CD8-positive, alpha-beta memory T cell (primary cell): Measurements from ENCODE around the gene BCAR1. TPM values are rescaled to one million over a fixed set of nuclear protein-coding genes. Genes with fewer than 3 reads are reported as not detected.
"Not testable (repeated sequence)": the region's sequence is repeated elsewhere in the genome, so short reads cannot be mapped to it uniquely, and the experiment has no call there.

Experiments
- CTCF ChIA-PET: fragments of 350-600 bp; sonication (Branson Sonifier 250); formaldehyde crosslinking; loops from one replicate; lab custom pipeline; 2021; ENCODE audit warnings: antibody characterized with exemption; lab: Charles Lee
- POLR2A ChIA-PET: fragments of 350-600 bp; sonication (Branson Sonifier 250); formaldehyde crosslinking; loops from one replicate; lab custom pipeline; 2021; ENCODE audit warnings: antibody characterized with exemption; lab: Charles Lee
- DNase-seq, 5 donors: peaks; one replicate each; pipeline versions ENCODE4 v3.0.0 to v3.0.0-alpha.2; 2020 to 2022; ENCODE audit warnings: mixed read lengths in 1 of 5
- H3K27ac ChIP-seq: one replicate; pipeline ENCODE4 v1.7.0; 2013; ENCODE audit warnings: low read depth, mild to moderate bottlenecking, low read length, moderate library complexity
- H3K27me3 ChIP-seq: 2 replicates; pipeline ENCODE4 v1.7.0; 2013; ENCODE audit warnings: low read length, mild to moderate bottlenecking; ENCODE audit not compliant: insufficient read depth, poor library complexity, severe bottlenecking
- H3K36me3 ChIP-seq: 2 replicates; pipeline ENCODE4 v1.7.0; 2013; ENCODE audit warnings: mild to moderate bottlenecking, low read length, moderate library complexity; ENCODE audit not compliant: insufficient read depth
- H3K4me1 ChIP-seq: 2 replicates; pipeline ENCODE4 v1.7.0; 2013; ENCODE audit warnings: mild to moderate bottlenecking, low read length, moderate library complexity; ENCODE audit not compliant: insufficient read depth
- H3K4me3 ChIP-seq: 2 replicates; pipeline ENCODE4 v1.7.0; 2013; ENCODE audit warnings: mild to moderate bottlenecking, low read length
- H3K9me3 ChIP-seq: 2 replicates; pipeline ENCODE4 v1.7.0; 2013; ENCODE audit warnings: mild to moderate bottlenecking, low read length
- H3K27ac Mint-ChIP-seq, 8 donors: one replicate each; pipeline ENCODE4 v1.8.0; 2020 to 2021; ENCODE audit warnings: mixed read lengths in 8 of 8, mild to moderate bottlenecking in 6 of 8, inconsistent platforms in 3 of 8, moderate library complexity in 3 of 8
- H3K27me3 Mint-ChIP-seq, 2 donors: one replicate each; pipeline ENCODE4 v1.8.0; 2020 to 2021; ENCODE audit warnings: mixed read lengths in 2 of 2, mild to moderate bottlenecking in 1 of 2, moderate library complexity in 1 of 2
- H3K36me3 Mint-ChIP-seq, 3 donors: one replicate each; pipeline ENCODE4 v1.8.0; 2020 to 2021; ENCODE audit warnings: mixed read lengths in 3 of 3, inconsistent platforms in 1 of 3, mild to moderate bottlenecking in 1 of 3
- H3K4me1 Mint-ChIP-seq, 3 donors: one replicate each; pipeline ENCODE4 v1.8.0; 2020 to 2021; ENCODE audit warnings: mixed read lengths in 3 of 3, inconsistent platforms in 1 of 3, mild to moderate bottlenecking in 1 of 3
- H3K4me3 Mint-ChIP-seq, 7 donors: one replicate each; pipeline ENCODE4 v1.8.0; 2020 to 2021; ENCODE audit warnings: mixed read lengths in 7 of 7, mild to moderate bottlenecking in 6 of 7, moderate library complexity in 4 of 7, inconsistent platforms in 2 of 7
- H3K9me3 Mint-ChIP-seq, 5 donors: one replicate each; pipeline ENCODE4 v1.8.0; 2020 to 2022; ENCODE audit warnings: mixed read lengths in 5 of 5, mild to moderate bottlenecking in 3 of 5, moderate library complexity in 2 of 5, inconsistent platforms in 1 of 5
- polyA plus RNA-seq: library from polyadenylated mRNA; unstranded; fragments of 300-500 nt; fragmentation: Illumina TruSeq; gene quantifications from one replicate; pipeline ENCODE4 v1.2.3, GENCODE V29; 2021
- total RNA-seq, 2 experiments: library from RNA; stranded (reverse); gene quantifications; one replicate each; pipeline ENCODE4 v1.2.3, GENCODE V29; 2021

Gene BCAR1
- total and polyA plus RNA-seq, 3 experiments from 2014 or later = 0.88 to 0.95 TPM; not detected in 1

GRCh38 chr16:75208861-75209505 lies 42.4 kb downstream of the BCAR1 start:
- Mint-ChIP-seq H3K27ac (no peak overlapping the region), H3K4me3 (no peak overlapping the region), H3K4me1 (no peaks in the 10 kb centered on the region), H3K9me3 (no peaks in the 10 kb centered on the region), H3K27me3 (peaks cover 0 to 4% of the 10 kb centered on the region in 2 donors), H3K36me3 (no peaks in the 10 kb centered on the region)
- Histone ChIP-seq H3K9me3 (no peaks in the 10 kb centered on the region), H3K4me1 (no peaks in the 10 kb centered on the region), H3K27me3 (no peaks in the 10 kb centered on the region), H3K36me3 (no peaks in the 10 kb centered on the region), H3K4me3 (no peak overlapping the region), H3K27ac (no peak overlapping the region)
- ChIA-PET POLR2A (no interaction called here), CTCF (interaction anchor here (1.3 to 1.7 kb wide), 2 partner anchors 21 to 25 kb away, joined by 3 to 8 read pairs; no protein-coding TSS in a partner anchor)
- no peak for DNase-seq

GRCh38 chr16:75208242-75208825 lies 43.1 kb downstream of the BCAR1 start:
- CTCF ChIA-PET = interaction anchor here (1.3 to 1.7 kb wide), 2 partner anchors 20 to 26 kb away, joined by 3 to 8 read pairs; no protein-coding TSS in a partner anchor
- H3K27ac Mint-ChIP-seq = no peak overlapping the region
- no peak overlapping the region for H3K27ac ChIP-seq
- H3K27me3 Mint-ChIP-seq = peaks cover 0 to 4% of the 10 kb centered on the region in 2 donors
- POLR2A ChIA-PET = no interaction called here
- no peak overlapping the region for H3K4me3 ChIP-seq
- H3K36me3 ChIP-seq = no peaks in the 10 kb centered on the region
- H3K27me3 ChIP-seq = no peaks in the 10 kb centered on the region
- H3K4me3 Mint-ChIP-seq = no peak overlapping the region
- H3K4me1 Mint-ChIP-seq = no peaks in the 10 kb centered on the region
- no peaks in the 10 kb centered on the region for H3K4me1 ChIP-seq
- DNase-seq = no peak
- no peaks in the 10 kb centered on the region for H3K9me3 Mint-ChIP-seq
- H3K36me3 Mint-ChIP-seq = no peaks in the 10 kb centered on the region
- no peaks in the 10 kb centered on the region for H3K9me3 ChIP-seq

GRCh38 chr16:75207831-75208230 lies 43.6 kb downstream of the BCAR1 start:
- ChIA-PET POLR2A (no interaction called here), CTCF (interaction anchor here (1.3 to 1.7 kb wide), 2 partner anchors 20 to 26 kb away, joined by 3 to 8 read pairs; no protein-coding TSS in a partner anchor)
- Mint-ChIP-seq H3K27me3 (peaks cover 0 to 4% of the 10 kb centered on the region in 2 donors), H3K4me1 (no peaks in the 10 kb centered on the region), H3K9me3 (no peaks in the 10 kb centered on the region), H3K4me3 (no peak overlapping the region), H3K36me3 (no peaks in the 10 kb centered on the region), H3K27ac (no peak overlapping the region)
- DNase-seq = no peak
- Histone ChIP-seq H3K9me3 (no peaks in the 10 kb centered on the region), H3K4me1 (no peaks in the 10 kb centered on the region), H3K27ac (no peak overlapping the region), H3K27me3 (no peaks in the 10 kb centered on the region), H3K36me3 (no peaks in the 10 kb centered on the region), H3K4me3 (no peak overlapping the region)

- DNase-seq = no peak
- no peak within 1 kb of the TSS for H3K27ac Mint-ChIP-seq
- H3K27me3 Mint-ChIP-seq = no peaks in the 10 kb centered on the region
- H3K27ac ChIP-seq = no peak within 1 kb of the TSS
- no peaks in the 10 kb centered on the region for H3K9me3 ChIP-seq
- H3K36me3 ChIP-seq = no peaks in the 10 kb centered on the region
- H3K4me1 ChIP-seq = peaks cover 1% of the 10 kb centered on the region
- no peaks in the 10 kb centered on the region for H3K27me3 ChIP-seq
- H3K36me3 Mint-ChIP-seq = no peaks in the 10 kb centered on the region
- no peak within 1 kb of the TSS for H3K4me3 Mint-ChIP-seq
- ChIA-PET POLR2A (no interaction called here), CTCF (interaction anchor here (1.7 kb wide), 1 partner anchor 27 kb away, joined by 8 read pairs; no protein-coding TSS in a partner anchor)
- no peak within 1 kb of the TSS for H3K4me3 ChIP-seq
- H3K4me1 Mint-ChIP-seq = peaks cover 0 to 2% (median 0%) of the 10 kb centered on the region in 3 donors
- H3K9me3 Mint-ChIP-seq = no peaks in the 10 kb centered on the region
Observed at GRCh38 chr16:75206749-75207451, 44.5 kb downstream of the BCAR1 start, which contains the start of gene CTRB2. Gene CTRB2, minus strand, starts transcription at chr16:75207161. Its CDS starts 20 bp downstream, at chr16:75207141.

- H3K4me3 Mint-ChIP-seq, DNase-seq, H3K36me3 Mint-ChIP-seq, H3K27ac ChIP-seq, H3K4me3 ChIP-seq, H3K27ac Mint-ChIP-seq, H3K36me3 ChIP-seq, H3K4me1 Mint-ChIP-seq, H3K27me3 Mint-ChIP-seq, H3K27me3 ChIP-seq, H3K9me3 ChIP-seq, H3K4me1 ChIP-seq, H3K9me3 Mint-ChIP-seq, POLR2A ChIA-PET: not testable (repeated sequence)
- CTCF ChIA-PET = interaction anchor here (1.7 kb wide), 1 partner anchor 28 kb away, joined by 8 read pairs; no protein-coding TSS in a partner anchor
Observed at GRCh38 chr16:75205961-75206748, 45.3 kb downstream of the BCAR1 start.

GRCh38 chr16:75205438-75205837 lies 46.0 kb downstream of the BCAR1 start:
- DNase-seq, H3K36me3 ChIP-seq, H3K27me3 Mint-ChIP-seq, H3K4me3 ChIP-seq, H3K27ac ChIP-seq, POLR2A ChIA-PET, H3K9me3 ChIP-seq, H3K4me3 Mint-ChIP-seq, CTCF ChIA-PET, H3K9me3 Mint-ChIP-seq, H3K27me3 ChIP-seq, H3K36me3 Mint-ChIP-seq, H3K27ac Mint-ChIP-seq: not testable (repeated sequence)
- H3K4me1 ChIP-seq = peaks cover 14% of the 10 kb centered on the region
- H3K4me1 Mint-ChIP-seq = peaks cover 8 to 10% (median 9%) of the 10 kb centered on the region in 3 donors

GRCh38 chr16:75204905-75205304 lies 46.5 kb downstream of the BCAR1 start:
- POLR2A ChIA-PET, H3K36me3 ChIP-seq, H3K4me3 Mint-ChIP-seq, CTCF ChIA-PET, H3K4me3 ChIP-seq, DNase-seq, H3K27ac ChIP-seq, H3K27me3 ChIP-seq, H3K27me3 Mint-ChIP-seq, H3K9me3 ChIP-seq, H3K27ac Mint-ChIP-seq, H3K9me3 Mint-ChIP-seq, H3K36me3 Mint-ChIP-seq: not testable (repeated sequence)
- peaks cover 14% of the 10 kb centered on the region for H3K4me1 ChIP-seq
- H3K4me1 Mint-ChIP-seq = peaks cover 8 to 11% (median 9%) of the 10 kb centered on the region in 3 donors
